Fibroblast of pulmonary artery (primary cell): ENCODE results near the gene SHB.
"Not testable (repeated sequence)": the region's sequence is repeated elsewhere in the genome, so short reads cannot be mapped to it uniquely, and the experiment has no call there.

ENCODE experiments used
- DNase-seq: peaks from one replicate; pipeline ENCODE4 v3.0.0-alpha.2; 2010; ENCODE audit warnings: low read depth
- H3K4me3 ChIP-seq: replicated peaks from 2 replicates; pipeline ENCODE4 v1.5.1; 2011; ENCODE audit warnings: low read depth, mild to moderate bottlenecking, control low read depth, low read length, moderate library complexity
- CTCF ChIP-seq: IDR thresholded peaks from 2 replicates; pipeline ENCODE4 v1.5.1; 2011; ENCODE audit warnings: mild to moderate bottlenecking, control low read depth, low read length, inconsistent platforms; ENCODE audit errors: missing control alignments

SHB gene

GRCh38 chr9:37902131-37902530 lies 166.9 kb downstream of the SHB start:
- no peak for DNase-seq
- H3K4me3 ChIP-seq = peak overlapping the region; percentile 67
- TF ChIP-seq CTCF = no peak

GRCh38 chr9:37899041-37899440 lies 170.0 kb downstream of the SHB start:
- no peak for TF ChIP-seq CTCF
- DNase-seq = peak; percentile 40
- no peak overlapping the region for H3K4me3 ChIP-seq

GRCh38 chr9:37897665-37898064 lies 171.4 kb downstream of the SHB start:
- H3K4me3 ChIP-seq = no peak overlapping the region
- DNase-seq = no peak
- TF ChIP-seq CTCF = no peak

DNA sequence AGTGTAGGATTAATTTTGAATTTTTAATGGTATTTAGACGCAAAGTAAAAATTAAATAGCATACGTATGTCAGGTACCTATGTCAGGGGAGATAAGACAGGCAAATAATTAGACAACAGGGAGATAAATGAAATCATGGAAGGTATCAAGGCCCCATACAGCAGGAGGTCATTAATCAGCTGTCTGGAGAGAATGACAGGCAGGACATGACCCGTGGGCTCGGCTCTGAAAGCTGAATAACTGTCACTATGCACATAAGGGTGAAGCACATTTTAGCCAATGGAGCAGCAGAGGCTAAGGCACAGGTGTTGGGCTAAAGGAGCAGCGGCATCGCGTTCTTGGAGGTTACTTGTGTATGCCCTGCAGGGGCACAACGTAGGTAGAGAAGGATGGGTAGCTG lies 177.0 kb downstream of the SHB start:
- H3K4me3 ChIP-seq = no peak overlapping the region
- TF ChIP-seq CTCF = no peak
- DNase-seq = no peak

DNA sequence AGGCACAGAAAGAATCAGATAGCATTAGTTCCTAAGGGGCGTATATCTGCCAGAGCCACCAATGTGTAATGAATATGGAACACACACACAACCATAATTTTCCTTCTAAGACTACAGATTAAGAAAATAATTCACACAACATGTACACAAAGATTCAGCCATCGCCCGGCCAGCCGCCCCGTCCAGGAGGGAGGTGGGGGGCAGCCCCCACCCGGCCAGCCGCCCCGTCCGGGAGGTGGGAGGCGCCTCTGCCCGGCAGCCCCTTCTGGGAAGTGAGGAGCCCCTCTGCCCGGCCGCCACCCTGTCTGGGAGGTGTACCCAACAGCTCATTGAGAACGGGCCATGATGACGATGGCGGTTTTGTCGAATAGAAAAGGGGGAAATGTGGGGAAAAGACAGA lies 178.0 kb downstream of the SHB start:
- not testable (repeated sequence) for H3K4me3 ChIP-seq, DNase-seq

GRCh38 chr9:37889536-37889935 lies 179.5 kb downstream of the SHB start:
- H3K4me3 ChIP-seq = no peak overlapping the region

GRCh38 chr9:37887977-37888583 lies 180.9 kb downstream of the SHB start:
- not testable (repeated sequence) for H3K4me3 ChIP-seq

More at GRCh38 chr9:37889536-37889935, 179.5 kb downstream of the SHB start:
- DNase-seq = no peak
- TF ChIP-seq CTCF = no peak

GRCh38 chr9:37880916-37881479 lies 188.0 kb downstream of the SHB start:
- no peak overlapping the region for H3K4me3 ChIP-seq
- no peak for TF ChIP-seq CTCF
- no peak for DNase-seq

More at GRCh38 chr9:37887977-37888583, 180.9 kb downstream of the SHB start:
- peak; percentile 87 for DNase-seq
